RKO (cell line): ENCODE results near the gene LIPE.

Experiments used
- DNase-seq: peaks from one replicate; pipeline ENCODE4 v3.0.0-alpha.2; 2016; ENCODE audit warnings: low spot score

Gene LIPE

GRCh38 chr19:42411581-42412178 is 15.5 kb downstream of the LIPE start:
- no peak for DNase-seq

GRCh38 chr19:42410371-42410770 is 16.8 kb downstream of the LIPE start:
- DNase-seq = no peak

- DNase-seq = no peak
Measured at GRCh38 chr19:42409477-42409876, 17.7 kb downstream of the LIPE start.

- DNase-seq = no peak
Measured at GRCh38 chr19:42407816-42408175, 19.4 kb downstream of the LIPE start.

- no peak for DNase-seq
Measured at GRCh38 chr19:42407085-42407815, 19.9 kb downstream of the LIPE start.

GRCh38 chr19:42406111-42406510 is 21.1 kb downstream of the LIPE start:
- no peak for DNase-seq

GRCh38 chr19:42403586-42403985 is 23.6 kb downstream of the LIPE start:
- no peak for DNase-seq

- no peak for DNase-seq
Measured at GRCh38 chr19:42402376-42403116, 24.6 kb downstream of the LIPE start.

GRCh38 chr19:42401365-42402303 is 25.6 kb downstream of the LIPE start:
- DNase-seq = peak; percentile 67

GRCh38 chr19:42400404-42400803 is 26.8 kb downstream of the LIPE start:
- DNase-seq = no peak

GRCh38 chr19:42397263-42398166 is 29.7 kb downstream of the LIPE start:
- peak; percentile 73 for DNase-seq

- peak; percentile 99 for DNase-seq
Measured at GRCh38 chr19:42396381-42397262, 30.6 kb downstream of the LIPE start.

- DNase-seq = peak; percentile 48
Measured at GRCh38 chr19:42394751-42395150, 32.4 kb downstream of the LIPE start.

GRCh38 chr19:42392165-42392564 is 35.0 kb downstream of the LIPE start:
- DNase-seq = no peak

- no peak for DNase-seq
Measured at GRCh38 chr19:42389899-42390298, 37.3 kb downstream of the LIPE start, which contains the start of gene CNFN. Gene CNFN (minus strand): TSS chr19:42390297. CDS start chr19:42389037, 1,260 bp downstream.

- DNase-seq = no peak
Measured at GRCh38 chr19:42388851-42389489, 38.2 kb downstream of the LIPE start.

GRCh38 chr19:42386974-42387707 is 40.0 kb downstream of the LIPE start:
- DNase-seq = peak; percentile 77

- no peak for DNase-seq
Measured at GRCh38 chr19:42380155-42380554, 47.0 kb downstream of the LIPE start.
